Measurements from ENCODE around the gene CALML4. TPM values are rescaled to one million over a fixed set of nuclear protein-coding genes. Genes with fewer than 3 reads are reported as not detected.

Gene CALML4
- total and polyA plus RNA-seq, 2 experiments from 2014 or later, result 49.6 to 79.8 TPM

DNA sequence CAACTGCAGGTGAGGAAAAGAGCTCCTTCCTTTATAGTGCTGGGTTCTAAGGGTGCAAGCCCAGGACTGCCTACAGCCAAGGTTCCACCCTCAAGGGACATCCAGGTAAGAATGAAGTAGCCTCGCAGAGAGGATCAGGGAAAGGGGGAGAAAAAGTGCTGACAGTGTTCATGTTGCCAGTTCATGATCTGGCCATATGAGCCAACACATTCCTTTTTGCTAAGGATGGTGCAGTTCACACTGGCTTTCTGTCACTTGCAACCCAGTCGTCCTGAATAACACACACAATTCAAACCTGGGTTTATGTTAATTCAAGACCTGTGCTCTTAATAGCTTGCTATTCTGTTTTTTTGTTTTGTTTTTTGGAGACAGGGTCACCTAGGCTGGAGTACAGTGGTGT is 15.4 kb upstream of the CALML4 start:
- Histone ChIP-seq H3K27ac (no peak overlapping the region), H3K27me3 (no peaks in the 10 kb centered on the region), H3K4me1 (ENCODE audit: insufficient read depth) (no peaks in the 10 kb centered on the region), H2AFZ (no peak overlapping the region), H3K79me2 (peaks cover 71% of the 10 kb centered on the region), H3K4me3 (no peak overlapping the region), H3K9me2 (replicated peaks; ENCODE audit: insufficient read depth) (no peaks in the 10 kb centered on the region), H3K4me2 (no peak overlapping the region), H3K9me3 (ENCODE audit: low read depth) (no peaks in the 10 kb centered on the region), H4K20me1 (ENCODE audit: insufficient read depth, poor library complexity, severe bottlenecking) (no peaks in the 10 kb centered on the region), H3K36me3 (replicated peaks; ENCODE audit: insufficient read depth, low read depth) (no peaks in the 10 kb centered on the region)
- 100% methylated on average over 2 of the region's 2 CpGs for WGBS (ENCODE audit: low lambda C conversion rate, missing lambda C conversion rate)
- TF ChIP-seq EZH2phosphoT487 (IDR thresholded peaks at IDR 0.05; ENCODE audit: low read depth, severe bottlenecking, unreplicated experiment), result no peak
- TF ChIP-seq, protein P1, sequence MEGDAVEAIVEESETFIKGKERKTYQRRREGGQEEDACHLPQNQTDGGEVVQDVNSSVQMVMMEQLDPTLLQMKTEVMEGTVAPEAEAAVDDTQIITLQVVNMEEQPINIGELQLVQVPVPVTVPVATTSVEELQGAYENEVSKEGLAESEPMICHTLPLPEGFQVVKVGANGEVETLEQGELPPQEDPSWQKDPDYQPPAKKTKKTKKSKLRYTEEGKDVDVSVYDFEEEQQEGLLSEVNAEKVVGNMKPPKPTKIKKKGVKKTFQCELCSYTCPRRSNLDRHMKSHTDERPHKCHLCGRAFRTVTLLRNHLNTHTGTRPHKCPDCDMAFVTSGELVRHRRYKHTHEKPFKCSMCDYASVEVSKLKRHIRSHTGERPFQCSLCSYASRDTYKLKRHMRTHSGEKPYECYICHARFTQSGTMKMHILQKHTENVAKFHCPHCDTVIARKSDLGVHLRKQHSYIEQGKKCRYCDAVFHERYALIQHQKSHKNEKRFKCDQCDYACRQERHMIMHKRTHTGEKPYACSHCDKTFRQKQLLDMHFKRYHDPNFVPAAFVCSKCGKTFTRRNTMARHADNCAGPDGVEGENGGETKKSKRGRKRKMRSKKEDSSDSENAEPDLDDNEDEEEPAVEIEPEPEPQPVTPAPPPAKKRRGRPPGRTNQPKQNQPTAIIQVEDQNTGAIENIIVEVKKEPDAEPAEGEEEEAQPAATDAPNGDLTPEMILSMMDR (IDR thresholded peaks at IDR 0.05; ENCODE audit: poor library complexity), result no peak
- no peak for TF ChIP-seq EZH2 (IDR thresholded peaks at IDR 0.05; ENCODE audit: borderline replicate concordance)
- DNase-seq (ENCODE audit: low spot score), result no peak

GRCh38 chr15:68218847-68219798 is 14.0 kb upstream of the CALML4 start:
- H2AFZ ChIP-seq, result no peak overlapping the region
- 98% methylated on average over 9 of the region's 9 CpGs for WGBS (ENCODE audit: low lambda C conversion rate, missing lambda C conversion rate)
- no peaks in the 10 kb centered on the region for H3K9me2 ChIP-seq (replicated peaks; ENCODE audit: insufficient read depth)
- DNase-seq (ENCODE audit: low spot score), result no peak
- H3K27me3 ChIP-seq, result no peaks in the 10 kb centered on the region
- no peak overlapping the region for H3K4me2 ChIP-seq
- H3K36me3 ChIP-seq (replicated peaks; ENCODE audit: insufficient read depth, low read depth), result no peaks in the 10 kb centered on the region
- H4K20me1 ChIP-seq (ENCODE audit: insufficient read depth, poor library complexity, severe bottlenecking), result no peaks in the 10 kb centered on the region
- H3K4me1 ChIP-seq (ENCODE audit: insufficient read depth), result no peaks in the 10 kb centered on the region
- no peaks in the 10 kb centered on the region for H3K9me3 ChIP-seq (ENCODE audit: low read depth)
- no peak overlapping the region for H3K27ac ChIP-seq
- TF ChIP-seq EZH2phosphoT487 (IDR thresholded peaks at IDR 0.05; ENCODE audit: low read depth, severe bottlenecking, unreplicated experiment), result no peak
- TF ChIP-seq EZH2 (IDR thresholded peaks at IDR 0.05; ENCODE audit: borderline replicate concordance), result no peak
- TF ChIP-seq, protein P1 (IDR thresholded peaks at IDR 0.05; ENCODE audit: poor library complexity), result no peak
- H3K79me2 ChIP-seq, result peaks cover 66% of the 10 kb centered on the region
- no peak overlapping the region for H3K4me3 ChIP-seq

GRCh38 chr15:68218331-68218730 is 13.2 kb upstream of the CALML4 start:
- Histone ChIP-seq H3K9me2 (replicated peaks; ENCODE audit: insufficient read depth) (no peaks in the 10 kb centered on the region), H3K4me3 (no peak overlapping the region), H3K4me2 (no peak overlapping the region), H3K9me3 (ENCODE audit: low read depth) (no peaks in the 10 kb centered on the region), H3K27ac (no peak overlapping the region), H3K27me3 (no peaks in the 10 kb centered on the region), H4K20me1 (ENCODE audit: insufficient read depth, poor library complexity, severe bottlenecking) (no peaks in the 10 kb centered on the region), H3K36me3 (replicated peaks; ENCODE audit: insufficient read depth, low read depth) (no peaks in the 10 kb centered on the region), H2AFZ (no peak overlapping the region), H3K79me2 (peaks cover 59% of the 10 kb centered on the region), H3K4me1 (ENCODE audit: insufficient read depth) (no peaks in the 10 kb centered on the region)
- WGBS (ENCODE audit: low lambda C conversion rate, missing lambda C conversion rate), result 97% methylated on average over 8 of the region's 8 CpGs
- TF ChIP-seq EZH2 (IDR thresholded peaks at IDR 0.05; ENCODE audit: borderline replicate concordance), result no peak
- TF ChIP-seq EZH2phosphoT487 (IDR thresholded peaks at IDR 0.05; ENCODE audit: low read depth, severe bottlenecking, unreplicated experiment), result no peak
- TF ChIP-seq, protein P1 (IDR thresholded peaks at IDR 0.05; ENCODE audit: poor library complexity), result no peak
- no peak for DNase-seq (ENCODE audit: low spot score)
